Chondrocyte (in vitro differentiated cells): Measurements from ENCODE around the gene CYP1A2. TPM values are rescaled to one million over a fixed set of nuclear protein-coding genes. Genes with fewer than 3 reads are reported as not detected.

Source experiments
- DNase-seq: peaks from one replicate; pipeline ENCODE4 v3.0.0; 2021; ENCODE audit warnings: mixed read lengths, low spot score
- H3K27ac Mint-ChIP-seq: one replicate; pipeline ENCODE4 v1.8.0; 2021; ENCODE audit warnings: mild to moderate bottlenecking, moderate library complexity, mixed read lengths; ENCODE audit not compliant: unreplicated experiment
- H3K27me3 Mint-ChIP-seq: 2 replicates; pipeline ENCODE4 v1.8.0; 2021; ENCODE audit warnings: low read depth, mixed read lengths
- H3K36me3 Mint-ChIP-seq: 2 replicates; pipeline ENCODE4 v1.8.0; 2021; ENCODE audit warnings: low read depth, mixed read lengths
- H3K4me1 Mint-ChIP-seq: 2 replicates; pipeline ENCODE4 v1.8.0; 2021; ENCODE audit warnings: low read depth, mild to moderate bottlenecking, mixed read lengths
- H3K4me3 Mint-ChIP-seq: one replicate; pipeline ENCODE4 v1.8.0; 2021; ENCODE audit warnings: mild to moderate bottlenecking, moderate library complexity, mixed read lengths; ENCODE audit not compliant: unreplicated experiment
- H3K9me3 Mint-ChIP-seq: 2 replicates; pipeline ENCODE4 v1.8.0; 2021; ENCODE audit warnings: low read depth, mixed read lengths
- total RNA-seq: library from RNA; stranded (reverse); gene quantifications from 3 replicates; pipeline ENCODE4 v1.2.1, GENCODE V29; 2021
- TF ChIP-seq, protein P1 (sequence below): fragments of 200-600 bp; sonication (generic); IDR thresholded peaks from 2 replicates; pipeline ENCODE4 v1.5.0; 2021; ENCODE audit warnings: antibody characterized with exemption, mild to moderate bottlenecking, moderate library complexity

CYP1A2 gene
- total RNA-seq, 1 donor from 2014 or later: not detected

GRCh38 chr15:74795966-74796625 lies 47.5 kb downstream of the CYP1A2 start:
- TF ChIP-seq, protein P1, sequence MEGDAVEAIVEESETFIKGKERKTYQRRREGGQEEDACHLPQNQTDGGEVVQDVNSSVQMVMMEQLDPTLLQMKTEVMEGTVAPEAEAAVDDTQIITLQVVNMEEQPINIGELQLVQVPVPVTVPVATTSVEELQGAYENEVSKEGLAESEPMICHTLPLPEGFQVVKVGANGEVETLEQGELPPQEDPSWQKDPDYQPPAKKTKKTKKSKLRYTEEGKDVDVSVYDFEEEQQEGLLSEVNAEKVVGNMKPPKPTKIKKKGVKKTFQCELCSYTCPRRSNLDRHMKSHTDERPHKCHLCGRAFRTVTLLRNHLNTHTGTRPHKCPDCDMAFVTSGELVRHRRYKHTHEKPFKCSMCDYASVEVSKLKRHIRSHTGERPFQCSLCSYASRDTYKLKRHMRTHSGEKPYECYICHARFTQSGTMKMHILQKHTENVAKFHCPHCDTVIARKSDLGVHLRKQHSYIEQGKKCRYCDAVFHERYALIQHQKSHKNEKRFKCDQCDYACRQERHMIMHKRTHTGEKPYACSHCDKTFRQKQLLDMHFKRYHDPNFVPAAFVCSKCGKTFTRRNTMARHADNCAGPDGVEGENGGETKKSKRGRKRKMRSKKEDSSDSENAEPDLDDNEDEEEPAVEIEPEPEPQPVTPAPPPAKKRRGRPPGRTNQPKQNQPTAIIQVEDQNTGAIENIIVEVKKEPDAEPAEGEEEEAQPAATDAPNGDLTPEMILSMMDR: no peak
- DNase-seq: no peak
- Mint-ChIP-seq H3K27ac (peak overlapping the region; percentile 51), H3K4me3 (no peak overlapping the region), H3K27me3 (no peaks in the 10 kb centered on the region), H3K36me3 (peaks cover 5% of the 10 kb centered on the region), H3K9me3 (no peaks in the 10 kb centered on the region), H3K4me1 (peaks cover 18% of the 10 kb centered on the region)

DNA sequence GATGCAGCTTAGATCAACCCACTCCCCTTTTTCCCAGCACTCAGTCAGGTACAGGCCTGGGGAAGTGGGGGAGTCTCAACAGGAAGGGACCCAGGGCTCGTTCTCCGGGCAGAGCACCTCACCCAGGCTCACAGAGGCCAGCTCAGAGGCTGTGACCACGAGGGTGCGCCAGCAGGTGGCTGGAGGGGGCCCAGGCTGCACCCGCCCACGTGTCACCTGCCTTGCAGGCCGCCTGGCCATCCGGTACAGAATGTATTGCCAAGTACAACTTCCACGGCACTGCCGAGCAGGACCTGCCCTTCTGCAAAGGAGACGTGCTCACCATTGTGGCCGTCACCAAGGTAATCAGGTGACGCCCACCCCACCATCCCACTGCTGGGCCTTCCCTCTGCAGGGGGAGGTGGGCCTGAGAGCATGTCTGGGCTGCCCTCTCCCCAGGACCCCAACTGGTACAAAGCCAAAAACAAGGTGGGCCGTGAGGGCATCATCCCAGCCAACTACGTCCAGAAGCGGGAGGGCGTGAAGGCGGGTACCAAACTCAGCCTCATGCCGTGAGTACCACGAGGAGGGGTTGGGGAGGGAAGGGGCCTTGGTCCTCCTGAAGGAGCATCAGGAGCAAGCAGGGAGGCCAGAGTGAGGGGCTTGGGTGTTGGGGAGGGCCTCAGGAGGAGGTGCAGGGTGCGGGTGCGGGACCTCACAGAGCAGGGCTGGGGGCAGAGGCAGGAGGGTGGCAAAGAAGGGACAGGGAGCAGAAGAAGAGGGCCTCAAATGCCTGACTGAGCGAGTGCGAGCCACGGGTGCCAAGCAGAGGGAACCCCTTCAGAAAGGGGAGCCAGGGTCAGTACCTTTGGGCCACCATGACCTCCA lies 50.0 kb downstream of the CYP1A2 start:
- no peaks in the 10 kb centered on the region for H3K27me3 Mint-ChIP-seq
- no peak overlapping the region for H3K4me3 Mint-ChIP-seq
- DNase-seq: no peak
- H3K36me3 Mint-ChIP-seq: peaks cover 8% of the 10 kb centered on the region
- no peak overlapping the region for H3K27ac Mint-ChIP-seq
- H3K4me1 Mint-ChIP-seq: peaks cover under 1% of the 10 kb centered on the region
- no peaks in the 10 kb centered on the region for H3K9me3 Mint-ChIP-seq
- TF ChIP-seq, protein P1: no peak

DNA sequence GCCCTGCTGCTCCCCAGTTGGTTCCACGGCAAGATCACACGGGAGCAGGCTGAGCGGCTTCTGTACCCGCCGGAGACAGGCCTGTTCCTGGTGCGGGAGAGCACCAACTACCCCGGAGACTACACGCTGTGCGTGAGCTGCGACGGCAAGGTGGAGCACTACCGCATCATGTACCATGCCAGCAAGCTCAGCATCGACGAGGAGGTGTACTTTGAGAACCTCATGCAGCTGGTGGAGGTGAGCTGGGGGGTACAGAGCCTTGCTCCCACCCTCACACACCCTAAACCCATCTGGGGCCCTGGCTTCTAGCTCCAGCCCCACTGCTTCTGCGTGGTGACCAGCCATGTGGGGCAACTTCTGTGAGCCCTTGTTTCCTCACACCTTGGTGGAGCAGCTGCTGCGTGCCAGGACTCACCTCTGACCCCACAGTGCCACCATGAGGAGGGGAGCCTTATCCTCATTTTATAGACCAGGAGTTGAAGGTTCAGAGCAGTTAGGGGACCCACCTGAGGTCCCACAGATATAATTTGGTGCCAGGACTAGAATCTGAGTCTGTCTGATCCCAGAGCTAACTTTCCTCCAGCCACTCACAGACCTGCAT lies 50.7 kb downstream of the CYP1A2 start:
- no peaks in the 10 kb centered on the region for H3K9me3 Mint-ChIP-seq
- H3K4me1 Mint-ChIP-seq: no peaks in the 10 kb centered on the region
- no peak overlapping the region for H3K27ac Mint-ChIP-seq
- no peak for DNase-seq
- no peaks in the 10 kb centered on the region for H3K27me3 Mint-ChIP-seq
- TF ChIP-seq, protein P1: no peak
- H3K4me3 Mint-ChIP-seq: no peak overlapping the region
- H3K36me3 Mint-ChIP-seq: peaks cover 15% of the 10 kb centered on the region

GRCh38 chr15:74799856-74800558 lies 51.4 kb downstream of the CYP1A2 start:
- Mint-ChIP-seq H3K4me1 (no peaks in the 10 kb centered on the region), H3K4me3 (no peak overlapping the region), H3K27ac (peak overlapping the region; percentile 17), H3K36me3 (peaks cover 17% of the 10 kb centered on the region), H3K27me3 (no peaks in the 10 kb centered on the region), H3K9me3 (no peaks in the 10 kb centered on the region)
- DNase-seq: no peak
- TF ChIP-seq, protein P1: peak; percentile 95
